Measurements from ENCODE around the gene PANK4.
"Not testable (repeated sequence)": the region's sequence is repeated elsewhere in the genome, so short reads cannot be mapped to it uniquely, and the experiment has no call there.

The PANK4 gene

GRCh38 chr1:2462819-2463218 lies 63.6 kb downstream of the PANK4 start:
- Mint-ChIP-seq H3K4me3 (no peak overlapping the region), H3K4me1 (peaks cover 20% of the 10 kb centered on the region)

GRCh38 chr1:2460996-2461751 lies 65.2 kb downstream of the PANK4 start:
- no peak for TF ChIP-seq CTCF (IDR thresholded peaks at IDR 0.05)
- DNase-seq = no peak
- no peak overlapping the region for H3K4me3 Mint-ChIP-seq
- peaks cover 20% of the 10 kb centered on the region for H3K4me1 Mint-ChIP-seq
- peaks cover 21% of the 10 kb centered on the region for H3K27me3 Mint-ChIP-seq (ENCODE audit: low read depth, poor library complexity)
- H3K36me3 Mint-ChIP-seq (ENCODE audit: low read depth) = no peaks in the 10 kb centered on the region
- H3K9me3 Mint-ChIP-seq = no peaks in the 10 kb centered on the region
- H3K27ac Mint-ChIP-seq = no peak overlapping the region

More at GRCh38 chr1:2462819-2463218, 63.6 kb downstream of the PANK4 start:
- H3K27ac Mint-ChIP-seq = no peak overlapping the region
- H3K9me3 Mint-ChIP-seq = no peaks in the 10 kb centered on the region
- no peak for DNase-seq
- H3K27me3 Mint-ChIP-seq (ENCODE audit: low read depth, poor library complexity) = peaks cover 29% of the 10 kb centered on the region
- H3K36me3 Mint-ChIP-seq (ENCODE audit: low read depth) = no peaks in the 10 kb centered on the region
- no peak for TF ChIP-seq CTCF (IDR thresholded peaks at IDR 0.05)

- Mint-ChIP-seq H3K4me1 (peaks cover 24% of the 10 kb centered on the region), H3K4me3 (no peak overlapping the region), H3K36me3 (ENCODE audit: low read depth) (no peaks in the 10 kb centered on the region)
Observed at GRCh38 chr1:2460203-2460602, 66.2 kb downstream of the PANK4 start.

GRCh38 chr1:2459757-2460156 lies 66.6 kb downstream of the PANK4 start:
- Mint-ChIP-seq H3K4me1 (peaks cover 24% of the 10 kb centered on the region), H3K36me3 (ENCODE audit: low read depth) (no peaks in the 10 kb centered on the region), H3K4me3 (no peak overlapping the region), H3K27me3 (ENCODE audit: low read depth, poor library complexity) (peaks cover 17% of the 10 kb centered on the region), H3K27ac (no peak overlapping the region), H3K9me3 (no peaks in the 10 kb centered on the region)
- DNase-seq = no peak
- TF ChIP-seq CTCF (IDR thresholded peaks at IDR 0.05) = no peak

More at GRCh38 chr1:2460203-2460602, 66.2 kb downstream of the PANK4 start:
- no peaks in the 10 kb centered on the region for H3K9me3 Mint-ChIP-seq
- no peak for DNase-seq
- H3K27ac Mint-ChIP-seq = no peak overlapping the region
- no peak for TF ChIP-seq CTCF (IDR thresholded peaks at IDR 0.05)
- peaks cover 17% of the 10 kb centered on the region for H3K27me3 Mint-ChIP-seq (ENCODE audit: low read depth, poor library complexity)

- not testable (repeated sequence) for H3K4me3 Mint-ChIP-seq; H3K27ac Mint-ChIP-seq; DNase-seq; H3K36me3 Mint-ChIP-seq (ENCODE audit: low read depth); H3K9me3 Mint-ChIP-seq
- Mint-ChIP-seq H3K4me1 (peaks cover 24% of the 10 kb centered on the region), H3K27me3 (ENCODE audit: low read depth, poor library complexity) (peaks cover 14% of the 10 kb centered on the region)
Observed at GRCh38 chr1:2459102-2459753, 67.2 kb downstream of the PANK4 start.

- Mint-ChIP-seq H3K27ac (no peak overlapping the region), H3K36me3 (ENCODE audit: low read depth) (no peaks in the 10 kb centered on the region), H3K4me3 (no peak overlapping the region), H3K4me1 (peaks cover 24% of the 10 kb centered on the region), H3K27me3 (ENCODE audit: low read depth, poor library complexity) (peaks cover 8% of the 10 kb centered on the region), H3K9me3 (no peaks in the 10 kb centered on the region)
- TF ChIP-seq CTCF (IDR thresholded peaks at IDR 0.05) = no peak
- no peak for DNase-seq
Observed at GRCh38 chr1:2458687-2459086, 67.7 kb downstream of the PANK4 start.
